Immature natural killer cell (primary cell): Measurements from ENCODE around the gene NUAK1. TPM values are rescaled to one million over a fixed set of nuclear protein-coding genes. Genes with fewer than 3 reads are reported as not detected.

Experiments
- DNase-seq, 3 donors: peaks; one replicate each; pipeline ENCODE4 v3.0.0; 2022; ENCODE audit warnings: mixed read lengths in 1 of 3
- H3K27ac Mint-ChIP-seq, 6 donors: one replicate each; pipeline ENCODE4 v1.8.0; 2020; ENCODE audit warnings: mixed read lengths in 6 of 6, mild to moderate bottlenecking in 5 of 6, inconsistent platforms in 4 of 6, moderate library complexity in 3 of 6
- H3K27me3 Mint-ChIP-seq, 3 donors: one replicate each; pipeline ENCODE4 v1.8.0; 2020 to 2021; ENCODE audit warnings: low read depth in 3 of 3, mild to moderate bottlenecking in 3 of 3, mixed read lengths in 3 of 3, moderate library complexity in 3 of 3, inconsistent platforms in 1 of 3
- H3K36me3 Mint-ChIP-seq, 3 donors: one replicate each; pipeline ENCODE4 v1.8.0; 2020; ENCODE audit warnings: mixed read lengths in 3 of 3, inconsistent platforms in 2 of 3, mild to moderate bottlenecking in 2 of 3
- H3K4me1 Mint-ChIP-seq, 2 donors: one replicate each; pipeline ENCODE4 v1.8.0; 2020; ENCODE audit warnings: inconsistent platforms in 2 of 2, mild to moderate bottlenecking in 2 of 2, mixed read lengths in 2 of 2, moderate library complexity in 1 of 2
- H3K4me3 Mint-ChIP-seq, 5 donors: one replicate each; pipeline ENCODE4 v1.8.0; 2020; ENCODE audit warnings: mild to moderate bottlenecking in 5 of 5, mixed read lengths in 5 of 5, inconsistent platforms in 3 of 5, moderate library complexity in 3 of 5
- H3K9me3 Mint-ChIP-seq, 6 donors: one replicate each; pipeline ENCODE4 v1.8.0; 2020; ENCODE audit warnings: mild to moderate bottlenecking in 6 of 6, mixed read lengths in 6 of 6, inconsistent platforms in 4 of 6, moderate library complexity in 3 of 6
- polyA plus RNA-seq, 3 donors: library from polyadenylated mRNA; unstranded; fragments of 300-500 nt; fragmentation: Illumina TruSeq; gene quantifications; one replicate each; pipeline ENCODE4 v1.2.3, GENCODE V29; 2021

The NUAK1 gene
- polyA plus RNA-seq, 3 donors from 2014 or later, result 0.02 to 2.7 (median 0.68) TPM

- DNase-seq, result no peak
- Mint-ChIP-seq H3K27me3 (peaks cover 3 to 11% (median 8%) of the 10 kb centered on the region in 3 donors), H3K27ac (no peak overlapping the region), H3K9me3 (no peaks in the 10 kb centered on the region), H3K36me3 (no peaks in the 10 kb centered on the region), H3K4me3 (no peak overlapping the region), H3K4me1 (peaks cover 6 to 7% of the 10 kb centered on the region in 2 donors)
These were observed 31.9 kb downstream of the NUAK1 start for GRCh38 chr12:106106892-106107291.

DNA sequence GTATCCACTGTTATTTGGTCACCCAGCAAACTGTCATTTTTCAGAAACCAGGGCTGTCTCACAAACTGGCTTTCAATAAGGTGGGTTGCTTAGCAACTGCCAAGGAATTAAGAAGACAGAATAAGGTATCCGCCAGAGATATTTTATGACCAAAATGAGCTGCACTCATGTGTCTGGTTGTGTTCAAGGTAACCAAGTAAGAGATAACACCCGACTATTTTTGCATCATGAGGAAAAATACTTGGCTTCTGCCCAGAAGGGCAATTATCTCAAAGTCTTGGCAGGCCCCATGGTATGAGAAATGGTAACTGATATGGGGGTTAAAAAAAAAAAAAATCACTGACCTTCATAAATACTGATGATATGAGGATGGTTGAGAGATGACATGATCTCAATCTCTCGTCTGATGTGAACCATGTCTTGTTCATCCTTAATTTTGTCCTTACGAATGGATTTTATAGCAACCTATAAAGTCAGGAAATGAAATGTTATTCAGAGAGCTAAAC lies 32.6 kb downstream of the NUAK1 start:
- no peak overlapping the region for H3K4me3 Mint-ChIP-seq
- no peak for DNase-seq
- H3K27ac Mint-ChIP-seq, result no peak overlapping the region
- peaks cover 6 to 7% of the 10 kb centered on the region in 2 donors for H3K4me1 Mint-ChIP-seq
- H3K9me3 Mint-ChIP-seq, result no peaks in the 10 kb centered on the region
- peaks cover 3 to 11% (median 8%) of the 10 kb centered on the region in 3 donors for H3K27me3 Mint-ChIP-seq
- H3K36me3 Mint-ChIP-seq, result no peaks in the 10 kb centered on the region

DNA sequence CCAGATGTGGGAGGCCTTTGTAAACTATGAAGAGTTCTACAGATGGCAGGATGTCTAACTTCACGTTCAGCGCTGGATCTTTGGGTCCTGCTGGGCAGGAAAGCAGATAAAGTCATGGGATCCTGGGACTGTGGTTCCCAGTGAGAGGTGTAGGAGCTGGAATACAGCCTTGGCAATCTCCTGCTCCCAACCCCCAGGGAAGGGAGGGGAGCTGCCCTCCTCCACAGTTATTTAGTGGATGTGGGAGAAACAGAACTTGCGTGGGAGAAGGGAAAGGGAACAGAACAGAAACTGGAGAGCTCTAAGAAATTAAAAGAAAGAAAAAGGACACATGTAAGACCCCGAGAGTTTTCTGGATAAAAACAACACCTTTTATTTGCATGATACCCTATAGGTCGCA lies 37.0 kb downstream of the NUAK1 start:
- no peak for DNase-seq
- peaks cover 0 to 13% (median 2%) of the 10 kb centered on the region in 3 donors for H3K27me3 Mint-ChIP-seq
- no peaks in the 10 kb centered on the region for H3K4me1 Mint-ChIP-seq
- H3K4me3 Mint-ChIP-seq, result no peak overlapping the region
- H3K9me3 Mint-ChIP-seq, result no peaks in the 10 kb centered on the region
- H3K36me3 Mint-ChIP-seq, result no peaks in the 10 kb centered on the region
- no peak overlapping the region for H3K27ac Mint-ChIP-seq

DNA sequence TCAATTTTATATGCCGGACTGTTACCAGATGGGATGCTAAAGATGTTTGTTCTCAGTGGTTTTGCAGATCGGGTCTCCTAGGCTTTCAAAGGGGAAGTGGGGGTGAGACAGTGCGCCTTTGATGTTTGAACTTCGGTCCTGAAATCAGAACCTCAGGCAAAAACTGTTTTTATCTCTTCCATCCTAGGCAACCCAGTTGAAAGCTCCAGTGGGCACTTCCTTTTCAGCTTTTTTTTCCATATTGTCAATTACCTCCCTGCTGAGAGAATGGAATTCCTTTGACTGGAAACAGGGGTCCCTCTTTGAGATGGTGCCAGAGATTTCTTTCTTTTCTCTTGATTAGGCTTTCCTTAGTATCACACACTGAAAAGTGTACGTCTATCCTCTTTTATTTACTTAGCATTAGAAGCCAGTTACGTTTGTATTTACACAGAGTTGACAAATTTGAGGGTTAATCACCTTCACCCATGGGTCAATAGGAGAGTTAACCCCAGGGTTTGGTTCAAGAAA lies 40.0 kb downstream of the NUAK1 start:
- DNase-seq, result no peak
- H3K4me3 Mint-ChIP-seq, result no peak overlapping the region
- H3K9me3 Mint-ChIP-seq, result no peaks in the 10 kb centered on the region
- H3K27ac Mint-ChIP-seq, result no peak overlapping the region
- no peaks in the 10 kb centered on the region for H3K4me1 Mint-ChIP-seq
- H3K36me3 Mint-ChIP-seq, result no peaks in the 10 kb centered on the region
- H3K27me3 Mint-ChIP-seq, result peaks cover 0 to 3% (median 2%) of the 10 kb centered on the region in 3 donors

DNA sequence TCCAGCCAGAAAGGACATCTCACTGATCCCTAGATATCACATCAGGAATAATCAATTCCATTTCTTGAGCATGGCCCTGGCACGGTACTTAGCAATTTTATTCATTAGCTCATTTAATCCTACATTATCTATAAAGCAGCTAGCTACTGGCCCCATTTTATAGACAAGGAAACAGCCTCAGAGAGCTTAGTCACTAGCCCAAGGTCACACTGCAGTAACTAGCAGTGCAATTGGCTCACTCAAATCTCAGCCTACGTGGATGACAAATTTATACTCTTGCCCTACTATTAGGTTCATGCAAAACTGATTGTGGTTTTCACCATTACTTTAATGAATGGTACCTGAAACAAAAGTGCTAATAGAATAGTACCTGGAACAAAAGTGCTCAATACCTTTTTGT lies 41.7 kb downstream of the NUAK1 start:
- Mint-ChIP-seq H3K27ac (no peak overlapping the region), H3K36me3 (no peaks in the 10 kb centered on the region), H3K27me3 (peaks cover 0 to 2% (median 0%) of the 10 kb centered on the region in 3 donors), H3K4me1 (no peaks in the 10 kb centered on the region), H3K9me3 (no peaks in the 10 kb centered on the region), H3K4me3 (no peak overlapping the region)
- DNase-seq, result no peak

- Mint-ChIP-seq H3K4me1 (no peaks in the 10 kb centered on the region), H3K4me3 (no peak overlapping the region), H3K36me3 (no peaks in the 10 kb centered on the region), H3K27me3 (peaks cover 0 to 2% (median 0%) of the 10 kb centered on the region in 3 donors), H3K27ac (no peak overlapping the region), H3K9me3 (no peaks in the 10 kb centered on the region)
- no peak for DNase-seq
These were observed 42.4 kb downstream of the NUAK1 start for GRCh38 chr12:106096376-106096775.

GRCh38 chr12:106094304-106094703 lies 44.5 kb downstream of the NUAK1 start:
- Mint-ChIP-seq H3K27ac (no peak overlapping the region), H3K4me1 (no peaks in the 10 kb centered on the region), H3K4me3 (no peak overlapping the region), H3K27me3 (peaks cover 0 to 2% (median 0%) of the 10 kb centered on the region in 3 donors), H3K9me3 (no peaks in the 10 kb centered on the region), H3K36me3 (no peaks in the 10 kb centered on the region)
- no peak for DNase-seq

DNA sequence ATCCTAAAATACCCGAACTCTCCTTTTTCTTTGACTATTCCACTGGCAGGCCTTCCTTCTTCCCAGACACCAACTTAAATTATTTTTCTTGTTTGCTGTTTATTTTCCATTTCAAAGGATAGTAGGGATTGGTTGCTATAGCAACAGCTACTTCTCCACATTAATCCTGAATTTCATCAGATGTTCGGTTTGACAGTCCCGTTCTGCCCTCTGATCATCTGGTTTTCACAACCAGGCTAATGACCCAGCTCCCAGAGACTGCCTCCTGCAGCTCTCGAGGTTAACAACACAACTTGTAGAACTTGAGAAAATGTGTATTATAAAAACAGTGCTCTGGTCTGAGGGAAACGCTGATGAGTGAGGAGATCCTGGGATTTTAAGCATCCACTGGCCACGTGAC lies 45.5 kb downstream of the NUAK1 start:
- peaks cover 0 to 3% (median 0%) of the 10 kb centered on the region in 3 donors for H3K27me3 Mint-ChIP-seq
- no peak overlapping the region for H3K4me3 Mint-ChIP-seq
- no peaks in the 10 kb centered on the region for H3K36me3 Mint-ChIP-seq
- DNase-seq, result no peak
- H3K9me3 Mint-ChIP-seq, result no peaks in the 10 kb centered on the region
- H3K27ac Mint-ChIP-seq, result no peak overlapping the region
- no peaks in the 10 kb centered on the region for H3K4me1 Mint-ChIP-seq

DNA sequence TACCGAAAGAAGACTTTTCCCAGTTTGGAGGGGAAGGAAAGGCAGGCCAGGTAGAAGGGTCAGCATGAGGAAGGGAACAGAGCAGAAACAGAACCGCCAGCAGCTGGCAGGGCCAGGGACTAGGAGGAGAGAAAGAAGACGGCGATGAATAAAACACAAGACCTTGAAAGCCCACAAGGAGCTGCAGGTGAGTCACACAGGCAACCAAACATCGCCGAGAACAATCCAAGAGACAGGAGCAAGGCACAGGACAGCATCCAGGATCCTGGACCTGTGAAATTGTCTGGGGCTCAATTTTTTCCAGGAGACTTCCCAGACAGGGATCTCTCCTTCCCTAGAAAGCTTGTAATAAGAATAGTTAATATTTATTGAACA lies 47.3 kb downstream of the NUAK1 start:
- no peaks in the 10 kb centered on the region for H3K36me3 Mint-ChIP-seq
- no peak overlapping the region for H3K27ac Mint-ChIP-seq
- peaks cover 0 to 3% (median 0%) of the 10 kb centered on the region in 3 donors for H3K27me3 Mint-ChIP-seq
- no peaks in the 10 kb centered on the region for H3K9me3 Mint-ChIP-seq
- no peak for DNase-seq
- no peak overlapping the region for H3K4me3 Mint-ChIP-seq
- no peaks in the 10 kb centered on the region for H3K4me1 Mint-ChIP-seq

DNA sequence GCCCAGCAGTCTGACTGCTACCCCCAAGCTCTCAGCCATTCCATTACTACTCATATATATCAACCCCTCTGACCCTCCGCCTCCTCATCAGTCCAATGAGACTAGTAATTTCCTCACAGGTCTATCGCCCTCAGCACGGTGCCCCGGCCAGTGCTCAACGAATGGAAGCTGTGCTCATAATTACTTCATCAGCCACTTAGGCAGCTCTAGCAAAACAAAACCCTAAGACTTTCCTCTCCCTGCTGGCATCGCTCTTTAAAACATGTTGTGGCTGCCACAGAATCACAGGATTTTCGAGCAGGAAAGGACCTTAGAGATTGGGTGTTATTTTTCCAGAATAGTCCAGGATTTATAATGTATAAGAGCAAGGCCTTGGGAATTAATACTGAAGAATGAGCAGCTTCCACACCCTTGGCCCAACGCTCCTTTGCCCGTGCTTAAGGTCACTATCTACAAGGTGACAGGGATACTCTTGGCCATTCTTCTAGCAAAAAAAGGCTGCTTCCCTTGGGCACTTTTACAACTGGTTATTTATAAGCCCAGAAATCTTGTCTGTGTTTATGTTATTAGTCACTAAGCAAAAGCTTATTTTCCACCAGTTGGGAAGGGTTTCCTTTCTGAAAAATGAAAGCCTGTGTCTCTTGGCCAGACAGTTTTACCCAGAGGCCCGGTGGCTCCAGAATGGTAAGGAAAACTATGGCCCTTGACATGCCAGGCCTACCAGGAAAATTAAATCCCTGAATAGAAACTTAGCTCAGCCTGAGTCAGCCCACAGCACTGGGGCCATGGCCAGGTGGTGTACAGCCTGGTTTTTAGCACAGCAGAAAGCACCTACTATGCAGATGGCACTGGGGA lies 47.9 kb downstream of the NUAK1 start:
- Mint-ChIP-seq H3K4me1 (no peaks in the 10 kb centered on the region), H3K27ac (no peak overlapping the region), H3K4me3 (no peak overlapping the region), H3K9me3 (no peaks in the 10 kb centered on the region), H3K27me3 (peaks cover 0 to 3% (median 0%) of the 10 kb centered on the region in 3 donors), H3K36me3 (no peaks in the 10 kb centered on the region)
- no peak for DNase-seq

GRCh38 chr12:106089935-106090334 lies 48.8 kb downstream of the NUAK1 start:
- Mint-ChIP-seq H3K4me3 (no peak overlapping the region), H3K4me1 (no peaks in the 10 kb centered on the region)

DNA sequence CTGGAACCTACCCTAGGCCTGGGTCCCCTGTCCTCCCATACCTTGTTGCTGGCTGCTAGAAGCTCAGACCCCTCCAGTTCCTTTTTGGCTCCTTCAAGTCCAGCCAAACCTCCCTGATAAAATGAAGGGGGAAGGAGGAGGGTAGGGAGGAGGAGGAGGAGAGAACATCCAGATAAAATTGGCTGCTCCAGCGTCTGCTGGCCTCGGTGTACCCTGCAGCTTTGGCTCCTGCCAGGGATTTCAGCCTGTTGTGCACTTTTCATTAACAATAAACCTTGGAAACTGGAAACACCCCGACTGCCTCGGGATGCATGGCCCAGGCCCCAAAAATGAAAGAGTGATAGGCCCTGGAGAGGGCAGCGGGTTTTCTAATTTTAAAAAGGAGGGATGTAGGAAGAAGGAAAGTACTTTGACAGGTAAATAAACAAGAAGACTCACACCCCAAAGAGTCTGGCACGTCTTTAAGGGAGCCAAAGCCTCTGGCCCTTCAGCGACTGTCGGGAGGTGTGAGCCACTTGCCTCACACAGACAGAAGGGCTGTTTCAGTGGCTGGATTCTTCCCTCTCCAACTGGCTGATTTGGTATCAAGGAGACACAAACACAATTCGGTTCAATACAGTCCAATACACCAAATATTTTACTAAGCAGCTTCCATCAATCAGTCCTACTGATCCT lies 49.8 kb downstream of the NUAK1 start:
- Mint-ChIP-seq H3K27ac (no peak overlapping the region), H3K4me1 (no peaks in the 10 kb centered on the region), H3K27me3 (peaks cover 0 to 3% (median 0%) of the 10 kb centered on the region in 3 donors), H3K9me3 (peaks cover 0 to under 1% (median 0%) of the 10 kb centered on the region in 6 donors), H3K4me3 (no peak overlapping the region), H3K36me3 (no peaks in the 10 kb centered on the region)
- no peak for DNase-seq

More at GRCh38 chr12:106089935-106090334, 48.8 kb downstream of the NUAK1 start:
- H3K27ac Mint-ChIP-seq, result no peak overlapping the region
- no peaks in the 10 kb centered on the region for H3K9me3 Mint-ChIP-seq
- H3K27me3 Mint-ChIP-seq, result peaks cover 0 to 3% (median 0%) of the 10 kb centered on the region in 3 donors
- no peak for DNase-seq
- H3K36me3 Mint-ChIP-seq, result no peaks in the 10 kb centered on the region

GRCh38 chr12:106088246-106088808 lies 50.4 kb downstream of the NUAK1 start:
- Mint-ChIP-seq H3K36me3 (no peaks in the 10 kb centered on the region), H3K27ac (no peak overlapping the region), H3K9me3 (peaks cover 0 to 3% (median 0%) of the 10 kb centered on the region in 6 donors), H3K27me3 (peaks cover 0 to 3% (median 2%) of the 10 kb centered on the region in 3 donors), H3K4me1 (no peaks in the 10 kb centered on the region), H3K4me3 (no peak overlapping the region)
- DNase-seq, result no peak

GRCh38 chr12:106086696-106087095 lies 52.1 kb downstream of the NUAK1 start:
- no peaks in the 10 kb centered on the region for H3K36me3 Mint-ChIP-seq
- peaks cover 0 to 3% (median 0%) of the 10 kb centered on the region in 6 donors for H3K9me3 Mint-ChIP-seq
- no peak for DNase-seq
- no peak overlapping the region for H3K4me3 Mint-ChIP-seq
- H3K27ac Mint-ChIP-seq, result no peak overlapping the region
- H3K27me3 Mint-ChIP-seq, result peaks cover 0 to 6% (median 2%) of the 10 kb centered on the region in 3 donors
- no peaks in the 10 kb centered on the region for H3K4me1 Mint-ChIP-seq
